VCaP (cell line): ENCODE results near the gene SFXN5.

Experiments
- H3K27ac ChIP-seq: fragments of 450-650 bp; 2 replicates; pipeline ENCODE4 v1.5.1; 2017
- TF ChIP-seq, protein P1 (sequence below): fragments of 450-650 bp; conservative IDR thresholded peaks from 2 replicates; pipeline ENCODE4 v1.5.1; 2017; ENCODE audit warnings: mild to moderate bottlenecking, moderate library complexity

Gene SFXN5

DNA sequence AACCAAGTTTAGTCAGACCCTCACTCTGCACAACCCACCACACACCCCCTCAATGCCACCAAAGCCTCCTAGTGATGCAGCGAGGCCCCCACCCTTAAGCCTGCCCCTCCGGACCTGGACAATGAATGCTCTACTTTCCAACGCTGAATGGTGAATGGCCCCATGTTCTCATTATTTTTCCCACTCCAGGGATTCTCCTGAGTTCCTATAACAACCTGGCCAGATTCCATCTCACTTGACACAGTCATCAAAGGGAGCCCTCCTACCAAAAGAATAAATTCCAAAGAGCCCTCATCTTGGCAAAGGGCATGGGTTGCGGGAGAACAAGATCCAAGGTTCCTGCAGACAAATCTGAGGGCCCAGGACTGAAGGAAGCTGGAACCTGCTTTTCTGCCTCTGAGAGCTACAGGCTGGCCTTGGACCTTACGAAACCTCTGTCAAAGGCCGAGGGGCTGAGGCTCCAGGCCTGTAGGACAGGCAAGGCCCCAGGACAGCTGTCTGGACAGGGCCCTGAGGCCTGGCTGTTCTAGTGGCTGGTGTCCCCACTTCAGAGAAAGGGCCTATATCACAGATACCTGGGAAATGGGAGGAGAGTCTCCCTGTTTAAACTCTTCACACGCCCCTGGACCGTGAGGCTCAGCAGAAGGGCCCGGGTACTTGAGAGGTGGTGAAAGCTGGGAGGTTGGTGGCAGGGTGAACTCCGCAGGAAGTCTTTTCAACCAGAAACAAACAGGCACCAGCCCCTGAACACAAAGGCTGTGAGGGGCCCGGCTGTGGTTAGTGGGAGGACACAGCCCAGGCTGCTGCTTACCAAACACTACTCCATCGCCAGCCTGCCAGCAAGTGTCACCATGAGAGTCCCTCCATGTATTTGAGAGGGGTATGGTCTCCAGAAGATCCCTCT lies 27.3 kb downstream of the SFXN5 start:
- TF ChIP-seq, protein P1, sequence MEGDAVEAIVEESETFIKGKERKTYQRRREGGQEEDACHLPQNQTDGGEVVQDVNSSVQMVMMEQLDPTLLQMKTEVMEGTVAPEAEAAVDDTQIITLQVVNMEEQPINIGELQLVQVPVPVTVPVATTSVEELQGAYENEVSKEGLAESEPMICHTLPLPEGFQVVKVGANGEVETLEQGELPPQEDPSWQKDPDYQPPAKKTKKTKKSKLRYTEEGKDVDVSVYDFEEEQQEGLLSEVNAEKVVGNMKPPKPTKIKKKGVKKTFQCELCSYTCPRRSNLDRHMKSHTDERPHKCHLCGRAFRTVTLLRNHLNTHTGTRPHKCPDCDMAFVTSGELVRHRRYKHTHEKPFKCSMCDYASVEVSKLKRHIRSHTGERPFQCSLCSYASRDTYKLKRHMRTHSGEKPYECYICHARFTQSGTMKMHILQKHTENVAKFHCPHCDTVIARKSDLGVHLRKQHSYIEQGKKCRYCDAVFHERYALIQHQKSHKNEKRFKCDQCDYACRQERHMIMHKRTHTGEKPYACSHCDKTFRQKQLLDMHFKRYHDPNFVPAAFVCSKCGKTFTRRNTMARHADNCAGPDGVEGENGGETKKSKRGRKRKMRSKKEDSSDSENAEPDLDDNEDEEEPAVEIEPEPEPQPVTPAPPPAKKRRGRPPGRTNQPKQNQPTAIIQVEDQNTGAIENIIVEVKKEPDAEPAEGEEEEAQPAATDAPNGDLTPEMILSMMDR: no peak
- H3K27ac ChIP-seq: no peak overlapping the region

DNA sequence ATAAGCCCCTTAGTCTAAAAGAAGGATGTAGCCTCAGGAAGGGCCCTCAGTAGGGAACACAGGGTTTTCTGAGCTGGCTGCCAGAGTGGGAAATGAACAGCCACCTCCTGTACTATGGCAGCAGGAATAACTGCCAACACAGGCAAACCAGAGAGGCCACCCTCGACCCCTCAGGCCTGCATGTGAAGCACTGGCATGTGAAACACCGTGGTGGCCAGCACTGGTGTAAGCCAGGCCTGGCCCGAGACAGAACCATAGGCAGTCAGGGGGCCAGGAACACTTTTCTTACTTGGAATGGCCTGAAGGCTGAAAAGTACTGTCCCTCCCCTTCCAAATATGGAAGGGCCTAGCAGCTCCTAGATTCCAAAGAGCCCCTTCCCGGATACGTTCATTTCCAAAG lies 28.2 kb downstream of the SFXN5 start:
- TF ChIP-seq, protein P1: no peak
- H3K27ac ChIP-seq: no peak overlapping the region

DNA sequence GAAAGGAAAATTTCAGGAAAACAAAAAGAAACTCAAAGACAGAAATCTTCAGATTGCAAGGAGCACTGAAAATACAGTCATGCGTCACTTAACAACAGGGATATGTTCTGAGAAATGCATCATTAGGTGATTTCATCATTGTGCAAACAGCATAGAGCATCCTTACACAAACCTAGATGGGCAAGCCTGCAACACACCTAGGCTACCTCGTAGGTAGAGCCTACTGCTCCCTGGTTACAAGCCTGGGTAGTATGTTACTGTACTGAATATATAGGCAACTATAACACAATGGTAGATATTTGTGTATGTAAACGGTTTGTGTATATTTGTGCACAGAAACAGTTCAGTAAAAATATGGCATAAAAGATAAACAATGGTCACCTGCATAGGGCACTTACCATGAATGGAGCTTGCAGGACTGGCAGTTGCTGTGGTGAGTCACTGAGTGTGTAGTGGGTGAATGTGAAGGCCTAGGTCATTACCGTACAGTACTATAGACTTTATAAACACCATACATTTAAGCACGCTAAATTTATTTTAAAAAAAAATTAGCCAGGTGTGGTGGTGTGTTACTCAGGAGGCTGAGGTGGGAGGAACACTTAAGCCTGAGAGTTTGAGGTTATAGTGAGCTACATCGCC lies 33.4 kb downstream of the SFXN5 start:
- H3K27ac ChIP-seq: no peak overlapping the region
- TF ChIP-seq, protein P1: no peak

DNA sequence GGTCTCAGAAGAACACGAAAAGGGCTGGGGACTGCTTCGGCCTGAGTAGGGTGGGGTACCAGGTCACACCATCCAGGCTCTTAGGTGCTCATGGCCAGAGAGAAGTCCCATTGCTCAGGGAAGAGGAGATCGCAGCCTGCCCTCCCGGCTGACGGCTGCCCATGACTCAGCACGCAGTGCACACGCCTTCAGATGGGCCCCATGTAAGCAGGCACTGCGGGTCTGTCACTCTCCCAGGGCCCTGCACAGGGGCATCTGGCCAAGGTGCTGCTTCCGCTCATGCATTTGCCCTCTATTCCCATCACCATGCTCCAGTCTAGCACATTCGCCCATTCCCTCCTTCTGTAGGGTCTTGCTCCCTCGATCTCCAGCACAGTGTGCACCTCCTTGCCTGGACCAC lies 34.7 kb downstream of the SFXN5 start:
- TF ChIP-seq, protein P1: no peak
- H3K27ac ChIP-seq: no peak overlapping the region

DNA sequence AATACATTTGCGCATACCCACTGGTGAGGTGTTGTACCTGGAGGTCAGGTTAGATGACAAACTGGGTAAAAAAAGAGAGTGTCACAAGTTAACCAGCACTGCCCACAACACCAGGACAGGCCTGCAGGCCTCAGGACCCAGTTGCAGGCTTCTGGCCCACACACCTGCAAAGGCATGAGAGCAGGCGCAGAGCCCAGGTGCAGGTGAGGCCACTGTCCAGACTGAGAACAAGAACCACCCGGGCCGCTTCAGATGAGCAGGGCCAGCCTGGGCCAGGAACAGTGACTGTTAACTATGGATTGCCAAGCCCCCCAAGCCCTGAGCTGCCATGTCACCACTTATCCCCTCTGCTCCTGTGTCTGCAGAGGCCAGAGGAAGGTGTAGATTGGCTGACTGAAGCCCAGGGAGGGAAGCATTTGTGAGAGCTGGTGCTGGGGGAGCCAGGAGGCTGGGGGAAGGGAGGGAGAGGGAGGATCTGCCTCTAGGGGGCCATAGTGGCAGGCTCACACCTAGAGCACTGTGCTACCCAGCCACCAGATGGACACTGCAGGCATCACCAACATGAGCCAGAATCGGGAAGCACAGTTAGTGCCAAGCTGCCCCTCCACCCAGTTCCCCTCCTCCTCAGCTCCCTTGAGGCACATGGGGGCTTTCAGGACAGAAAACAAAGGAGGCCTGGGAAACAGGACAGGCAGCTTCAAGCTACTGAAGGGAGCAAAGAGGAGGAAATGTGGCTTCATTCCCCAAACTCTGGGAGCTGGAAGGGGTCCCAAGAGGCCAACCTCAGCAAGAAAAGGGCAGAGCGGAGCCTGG lies 35.4 kb downstream of the SFXN5 start:
- H3K27ac ChIP-seq: no peak overlapping the region
- TF ChIP-seq, protein P1: no peak

DNA sequence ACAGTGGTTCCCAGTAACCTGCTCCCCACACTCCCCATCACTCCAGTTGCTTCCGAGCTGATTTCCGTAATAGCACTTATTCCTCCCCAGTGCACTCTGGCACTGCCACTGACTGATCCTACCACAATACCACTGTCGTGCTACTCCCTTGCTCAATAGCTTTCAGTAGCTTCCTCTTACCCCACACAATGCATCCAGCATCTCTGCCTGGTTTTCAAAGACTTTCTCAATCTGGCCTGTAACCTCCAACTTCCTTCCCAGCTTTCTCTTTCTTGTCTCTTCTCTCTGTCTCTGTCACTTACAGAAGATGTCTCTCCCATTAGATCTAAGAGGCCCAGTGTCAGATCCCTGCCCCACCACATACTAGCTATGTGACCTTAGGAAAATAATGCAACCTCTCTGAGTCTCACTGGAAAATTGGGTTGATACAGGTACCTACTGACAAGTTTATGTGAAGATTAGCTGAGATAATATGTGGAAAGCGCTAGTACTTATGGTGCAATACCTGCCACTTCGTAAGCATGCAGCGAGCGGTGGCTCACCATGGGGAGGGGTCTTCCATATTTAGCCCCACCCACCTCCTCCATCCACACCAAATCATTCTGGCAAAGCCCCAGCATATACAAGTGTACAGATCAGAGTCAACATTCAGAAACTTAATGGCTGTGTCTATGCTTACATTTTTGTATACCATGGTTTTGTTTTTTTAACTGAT lies 36.7 kb downstream of the SFXN5 start:
- peak overlapping the region; percentile 39; the same call in 1 of the 2 replicates for H3K27ac ChIP-seq
- TF ChIP-seq, protein P1: no peak
